A673 (cell line): ENCODE measurements around the gene RAB36. TPM values are rescaled to one million over a fixed set of nuclear protein-coding genes. Genes with fewer than 3 reads are reported as not detected.

Experiments
- BruUV-seq: library from RNA; stranded (reverse); fragments of 400-500 nt; replicated peaks from 2 replicates; lab custom pipeline; 2021; lab: Mats Ljungman, UMichigan
- CTCF ChIA-PET: fragments of 300-600 bp; sonication (Branson Sonifier 250); formaldehyde crosslinking; loops from one replicate; lab custom pipeline; 2022; ENCODE audit warnings: antibody characterized with exemption; lab: Charles Lee
- POLR2A ChIA-PET: fragments of 300-600 bp; sonication (Branson Sonifier 250); formaldehyde crosslinking; loops from one replicate; lab custom pipeline; 2022; ENCODE audit warnings: antibody characterized with exemption; ENCODE audit not compliant: low non-redundant PET; lab: Charles Lee
- DNase-seq: peaks from one replicate; pipeline ENCODE4 v3.0.0-alpha.2; 2015; ENCODE audit warnings: low spot score
- H3K27ac ChIP-seq: fragments of 200-600 bp; sonication (generic); 2 replicates; pipeline ENCODE4 v1.5.1; 2016; ENCODE audit warnings: mixed run types, low read depth, mild to moderate bottlenecking, mixed read lengths, antibody characterized with exemption, low read length; ENCODE audit not compliant: poor library complexity, severe bottlenecking
- H3K27me3 ChIP-seq: fragments of 200-600 bp; sonication (generic); replicated peaks from 2 replicates; pipeline ENCODE4 v1.6.1; 2017; ENCODE audit warnings: mixed run types, low read depth, mild to moderate bottlenecking, mixed read lengths, antibody characterized with exemption, low read length; ENCODE audit not compliant: insufficient read depth, poor library complexity
- H3K36me3 ChIP-seq: fragments of 200-600 bp; sonication (generic); 2 replicates; pipeline ENCODE4 v1.6.1; 2016; ENCODE audit warnings: mixed run types, mild to moderate bottlenecking, mixed read lengths, antibody characterized with exemption, low read length; ENCODE audit not compliant: insufficient read depth, poor library complexity, severe bottlenecking
- H3K4me1 ChIP-seq: fragments of 200-600 bp; sonication (generic); 2 replicates; pipeline ENCODE4 v1.6.1; 2017; ENCODE audit warnings: mixed run types, mild to moderate bottlenecking, mixed read lengths, antibody characterized with exemption, low read length; ENCODE audit not compliant: insufficient read depth, poor library complexity, severe bottlenecking
- H3K4me3 ChIP-seq: fragments of 200-600 bp; sonication (generic); 2 replicates; pipeline ENCODE4 v1.5.1; 2016; ENCODE audit warnings: low read depth, mixed run types, mild to moderate bottlenecking, mixed read lengths, low read length; ENCODE audit not compliant: poor library complexity, severe bottlenecking
- H3K9me3 ChIP-seq: fragments of 200-600 bp; sonication (generic); 2 replicates; pipeline ENCODE4 v1.6.1; 2016; ENCODE audit warnings: mixed run types, low read depth, mild to moderate bottlenecking, mixed read lengths, antibody characterized with exemption, low read length; ENCODE audit not compliant: poor library complexity, severe bottlenecking
- CTCF ChIP-seq: fragments of 300-800, 200-600 bp; sonication (generic); conservative IDR thresholded peaks from 2 replicates; pipeline ENCODE4 v1.5.1; 2017; ENCODE audit warnings: low read depth, mild to moderate bottlenecking, antibody characterized with exemption, low read length, moderate library complexity, mixed read lengths
- EZH2 ChIP-seq: fragments of 200-600 bp; sonication (generic); IDR thresholded peaks from 2 replicates; pipeline ENCODE4 v1.6.1; 2017; ENCODE audit warnings: borderline replicate concordance, low read depth, mild to moderate bottlenecking, mixed read lengths, antibody characterized with exemption, low read length; ENCODE audit not compliant: poor library complexity, severe bottlenecking
- intact Hi-C: fragments of 100-400 bp; cut with micrococcal nuclease; formaldehyde crosslinking; loops from one replicate; pipeline ENCODE4 v1.10.0; 2022; ENCODE audit not compliant: unreplicated experiment
- total RNA-seq: library from RNA; stranded (reverse); gene quantifications from 2 replicates; pipeline ENCODE4 v1.2.3, GENCODE V29; 2021

The RAB36 gene
- total RNA-seq, 1 experiment from 2014 or later: 4.1 TPM

GRCh38 chr22:23152238-23153114 is 7.2 kb downstream of the RAB36 start:
- DNase-seq: no peak
- H3K27me3 ChIP-seq: no peaks in the 10 kb centered on the region
- ChIA-PET CTCF (no interaction called here), POLR2A (no interaction called here)
- H3K36me3 ChIP-seq: no peaks in the 10 kb centered on the region
- no peak overlapping the region for H3K27ac ChIP-seq
- no peak overlapping the region for H3K4me3 ChIP-seq
- TF ChIP-seq CTCF (no peak), EZH2 (no peak)
- no peaks in the 10 kb centered on the region for H3K9me3 ChIP-seq
- no peaks in the 10 kb centered on the region for H3K4me1 ChIP-seq
- BruUV-seq: no TSS peak
- intact Hi-C loops: no loop called here

DNA sequence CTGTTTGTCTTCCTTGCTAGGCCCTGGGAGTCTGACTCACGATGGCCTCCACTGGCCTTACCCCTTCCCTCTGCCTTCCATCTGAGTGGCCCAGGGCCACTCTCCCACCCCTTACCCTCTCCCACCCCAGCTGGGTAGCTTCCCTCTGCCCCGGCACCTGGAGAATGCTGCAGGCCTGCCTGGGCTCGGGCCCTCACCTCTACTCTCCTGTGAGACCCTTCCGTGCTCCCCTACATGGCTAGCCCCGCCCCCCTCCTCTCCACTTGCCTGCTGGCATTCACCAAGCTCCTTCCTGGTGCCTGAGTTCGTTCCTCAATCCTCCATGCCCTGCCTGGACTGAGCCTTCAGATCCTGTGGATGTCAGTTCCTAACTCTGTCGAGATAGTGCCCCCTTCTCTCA is 8.7 kb downstream of the RAB36 start:
- Histone ChIP-seq H3K36me3 (no peaks in the 10 kb centered on the region), H3K27me3 (no peaks in the 10 kb centered on the region), H3K27ac (no peak overlapping the region), H3K4me1 (no peaks in the 10 kb centered on the region), H3K4me3 (no peak overlapping the region), H3K9me3 (no peaks in the 10 kb centered on the region)
- CTCF ChIA-PET: no interaction called here
- intact Hi-C loops: no loop called here
- no peak for TF ChIP-seq CTCF
- TF ChIP-seq EZH2: no peak
- no TSS peak for BruUV-seq
- POLR2A ChIA-PET: interaction anchor here (0.6 kb wide), 1 partner anchor 13 kb away, joined by 3 read pairs; no protein-coding TSS in a partner anchor
- DNase-seq: no peak

- no peaks in the 10 kb centered on the region for H3K9me3 ChIP-seq
- no peak overlapping the region for H3K27ac ChIP-seq
- no peaks in the 10 kb centered on the region for H3K36me3 ChIP-seq
- BruUV-seq: no TSS peak
- no peak for DNase-seq
- TF ChIP-seq CTCF (no peak), EZH2 (no peak)
- H3K4me1 ChIP-seq: no peaks in the 10 kb centered on the region
- intact Hi-C loops: no loop called here
- H3K4me3 ChIP-seq: no peak overlapping the region
- CTCF ChIA-PET: no interaction called here
- POLR2A ChIA-PET: no interaction called here
- H3K27me3 ChIP-seq: no peaks in the 10 kb centered on the region
Measured at GRCh38 chr22:23154461-23154860, 9.2 kb downstream of the RAB36 start.
